ENCODE data around the gene SIGLEC1. TPM values are rescaled to one million over a fixed set of nuclear protein-coding genes. Genes with fewer than 3 reads are reported as not detected.
A peak's percentile ranks its signal among the peaks of the same experiment; 100 is the strongest.

Gene SIGLEC1
- total RNA-seq, 2 experiments from 2014 or later: not detected

GRCh38 chr20:3719046-3719445, 6.6 kb upstream of the SIGLEC1 start:
- Mint-ChIP-seq H3K27me3 (peaks cover 11% of the 10 kb centered on the region), H3K9me3 (no peaks in the 10 kb centered on the region), H3K4me3 (no peak overlapping the region), H3K36me3 (ENCODE audit: low read depth) (no peaks in the 10 kb centered on the region), H3K27ac (no peak overlapping the region), H3K4me1 (ENCODE audit: low read depth) (peaks cover 7% of the 10 kb centered on the region)
- TF ChIP-seq CTCF (IDR thresholded peaks at IDR 0.05): no peak
- intact Hi-C loops (cut with micrococcal nuclease): no loop called here
- no peak for DNase-seq
- no peak for ATAC-seq
- CTCF ChIA-PET: interaction anchor here (0.6 to 2.6 kb wide), 3 partner anchors 8 to 43 kb away, joined by 3 to 22 read pairs (median 5); no protein-coding TSS in a partner anchor
- POLR2A ChIA-PET: no interaction called here

- ChIA-PET CTCF (interaction anchor here (0.7 to 2.0 kb wide), 9 partner anchors 9 to 369 kb away, joined by 3 to 12 read pairs (median 4); partner anchors contain the start of gene AP5S1), POLR2A (no interaction called here)
- Mint-ChIP-seq H3K4me3 (no peak overlapping the region), H3K27ac (no peak overlapping the region), H3K27me3 (peaks cover 8% of the 10 kb centered on the region), H3K9me3 (no peaks in the 10 kb centered on the region), H3K36me3 (ENCODE audit: low read depth) (no peaks in the 10 kb centered on the region), H3K4me1 (ENCODE audit: low read depth) (peaks cover 7% of the 10 kb centered on the region)
- peak; percentile 58 for TF ChIP-seq CTCF (IDR thresholded peaks at IDR 0.05)
- intact Hi-C loops (cut with micrococcal nuclease): no loop called here
- peak; percentile 46 for DNase-seq
- peak; percentile 89 for ATAC-seq
Observed at GRCh38 chr20:3716195-3716834, 3.9 kb upstream of the SIGLEC1 start.

- Mint-ChIP-seq H3K9me3 (no peaks in the 10 kb centered on the region), H3K4me3 (no peak overlapping the region), H3K27ac (no peak overlapping the region), H3K36me3 (ENCODE audit: low read depth) (no peaks in the 10 kb centered on the region), H3K4me1 (ENCODE audit: low read depth) (no peaks in the 10 kb centered on the region), H3K27me3 (peaks cover 4% of the 10 kb centered on the region)
- intact Hi-C loops (cut with micrococcal nuclease): loop anchor here (5.0 kb wide), 1 partner anchor 37 kb away; no protein-coding TSS in a partner anchor
- no peak for TF ChIP-seq CTCF (IDR thresholded peaks at IDR 0.05)
- CTCF ChIA-PET: interaction anchor here (1.0 kb wide), 1 partner anchor 37 kb away, joined by 7 read pairs; no protein-coding TSS in a partner anchor
- DNase-seq (no peak), ATAC-seq (no peak)
- POLR2A ChIA-PET: no interaction called here
Observed at GRCh38 chr20:3714092-3714491, 1.7 kb upstream of the SIGLEC1 start.

GRCh38 chr20:3711484-3711941, 887 bp downstream of the SIGLEC1 start:
- no peak for DNase-seq
- Mint-ChIP-seq H3K4me1 (ENCODE audit: low read depth) (no peaks in the 10 kb centered on the region), H3K27me3 (peaks cover 1% of the 10 kb centered on the region), H3K27ac (no peak overlapping the region), H3K36me3 (ENCODE audit: low read depth) (no peaks in the 10 kb centered on the region), H3K9me3 (no peaks in the 10 kb centered on the region), H3K4me3 (no peak overlapping the region)
- ChIA-PET CTCF (interaction anchor here (0.6 to 5.7 kb wide), 55 partner anchors 8 to 489 kb away, joined by 3 to 79 read pairs (median 5); partner anchors contain the start of genes ADISSP and ATRN), POLR2A (interaction anchor here (0.6 kb wide), 1 partner anchor 492 kb away, joined by 3 read pairs; no protein-coding TSS in a partner anchor)
- TF ChIP-seq CTCF (IDR thresholded peaks at IDR 0.05): no peak
- intact Hi-C loops (cut with micrococcal nuclease): loop anchor here (5.0 kb wide), 1 partner anchor 34 kb away; no protein-coding TSS in a partner anchor
- no peak for ATAC-seq
